NCI-H128 (cell line): ENCODE results near the gene DHX8.
"Not testable (repeated sequence)": the region's sequence is repeated elsewhere in the genome, so short reads cannot be mapped to it uniquely, and the experiment has no call there.

Experiments used
- DNase-seq: peaks from one replicate; lab custom pipeline; 2025; ENCODE audit not compliant: unreplicated experiment; lab: John Stamatoyannopoulos, UW

Gene DHX8

DNA sequence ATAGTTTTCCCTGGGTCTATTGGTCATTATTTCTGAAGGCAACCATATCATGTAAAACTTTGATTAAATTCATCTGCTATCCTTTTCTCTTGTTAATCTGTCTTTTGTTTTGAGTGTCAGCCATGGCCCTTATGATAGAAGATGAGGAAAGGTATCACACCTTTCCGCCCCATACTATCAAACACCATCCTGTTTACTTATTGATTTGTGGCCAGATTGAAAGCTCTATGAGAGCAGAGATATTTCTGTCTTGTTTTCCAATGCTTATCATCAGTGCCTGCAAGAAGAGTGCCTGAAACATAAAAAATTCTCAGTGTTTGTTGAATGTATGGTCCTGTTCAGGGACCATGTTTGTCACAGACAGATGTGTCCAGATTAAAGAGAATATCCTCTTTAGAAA lies 22.6 kb upstream of the DHX8 start:
- DNase-seq = no peak

DNA sequence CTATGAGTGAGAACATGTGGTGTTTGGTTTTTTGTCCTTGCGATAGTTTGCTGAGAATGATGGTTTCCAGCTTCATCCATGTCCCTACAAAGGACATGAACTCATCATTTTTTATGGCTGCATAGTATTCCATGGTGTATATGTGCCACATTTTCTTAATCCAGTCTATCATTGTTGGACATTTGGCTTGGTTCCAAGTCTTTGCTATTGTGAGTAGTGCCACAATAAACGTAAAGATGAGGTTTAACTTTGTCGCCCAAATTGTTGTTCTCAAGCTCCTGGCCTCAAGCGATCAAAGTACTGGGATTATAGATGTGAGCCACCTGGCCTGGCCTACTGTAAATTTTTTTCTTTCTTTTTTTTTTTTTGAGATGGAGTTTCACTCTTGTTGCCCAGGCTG lies 21.2 kb upstream of the DHX8 start:
- not testable (repeated sequence) for DNase-seq

- no peak for DNase-seq
Observed at GRCh38 chr17:43463241-43463640, 20.5 kb upstream of the DHX8 start.

DNA sequence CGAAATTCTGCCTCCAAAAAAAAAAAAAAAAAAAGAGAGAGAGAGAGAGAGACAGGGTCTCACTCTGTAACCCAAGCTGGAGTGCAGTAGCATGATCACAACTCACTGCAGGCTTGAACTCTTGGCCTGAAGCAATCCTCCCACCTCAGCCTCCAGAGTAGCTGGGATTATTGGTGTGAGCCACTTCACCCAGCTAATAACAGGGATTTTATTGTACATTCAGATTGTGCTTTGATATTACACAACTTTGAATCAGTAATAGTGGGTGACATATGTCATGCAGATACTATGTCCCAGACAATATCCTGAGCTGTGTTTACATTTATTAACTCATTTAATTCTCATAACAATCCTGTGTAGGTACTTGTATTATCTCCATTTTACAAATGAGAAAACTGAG lies 19.7 kb upstream of the DHX8 start:
- no peak for DNase-seq

DNA sequence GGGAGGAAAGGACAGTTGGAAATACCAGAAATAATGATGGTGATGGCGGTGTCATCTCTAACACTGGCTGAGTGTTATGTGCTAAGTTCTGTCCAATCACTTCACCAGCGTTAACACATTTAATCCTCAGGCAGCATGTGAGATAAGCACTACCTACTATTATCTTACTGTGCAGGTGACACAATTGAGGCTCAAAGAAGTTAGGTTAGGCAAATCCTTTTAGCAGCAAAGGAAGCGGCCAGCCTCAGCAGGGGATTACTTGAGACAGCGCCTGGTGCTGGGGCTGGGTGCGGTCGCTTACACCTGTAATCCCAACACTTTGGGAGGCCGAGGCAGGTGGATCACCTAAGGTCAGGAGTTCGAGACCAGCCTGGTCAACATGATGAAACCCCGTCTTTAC lies 18.7 kb upstream of the DHX8 start:
- DNase-seq = no peak

DNA sequence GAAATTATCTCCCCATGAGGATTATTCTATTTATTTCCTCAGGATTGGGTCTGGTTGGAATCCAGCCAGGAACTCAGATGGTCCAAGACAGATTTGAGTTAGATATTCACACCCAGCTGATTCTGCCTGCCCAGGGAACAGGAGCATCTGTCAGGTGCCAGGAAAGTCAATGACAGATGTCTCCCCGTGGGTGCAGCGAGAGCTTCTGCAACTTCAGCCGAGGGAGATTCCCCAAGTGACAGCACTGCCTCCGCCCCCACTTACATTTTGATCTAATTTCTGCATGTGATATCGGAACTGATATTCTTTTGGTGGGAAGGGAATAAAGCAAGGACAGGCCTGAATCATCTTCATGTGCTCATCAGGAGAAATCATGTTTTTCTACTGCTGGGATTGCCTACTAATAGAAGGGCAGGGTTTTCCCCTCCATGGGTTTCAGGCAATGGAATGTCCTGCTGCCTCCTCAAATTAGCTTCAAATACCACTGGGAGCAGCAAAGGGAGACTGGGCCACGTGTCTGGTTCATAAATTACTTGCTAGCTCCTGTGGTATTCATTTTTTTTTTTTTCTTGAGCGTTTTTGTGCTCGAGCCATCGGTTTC lies 15.7 kb upstream of the DHX8 start:
- DNase-seq = no peak

- DNase-seq = no peak
Observed at GRCh38 chr17:43468691-43469139, 15.1 kb upstream of the DHX8 start.

- no peak for DNase-seq
Observed at GRCh38 chr17:43469145-43469544, 14.6 kb upstream of the DHX8 start.

DNA sequence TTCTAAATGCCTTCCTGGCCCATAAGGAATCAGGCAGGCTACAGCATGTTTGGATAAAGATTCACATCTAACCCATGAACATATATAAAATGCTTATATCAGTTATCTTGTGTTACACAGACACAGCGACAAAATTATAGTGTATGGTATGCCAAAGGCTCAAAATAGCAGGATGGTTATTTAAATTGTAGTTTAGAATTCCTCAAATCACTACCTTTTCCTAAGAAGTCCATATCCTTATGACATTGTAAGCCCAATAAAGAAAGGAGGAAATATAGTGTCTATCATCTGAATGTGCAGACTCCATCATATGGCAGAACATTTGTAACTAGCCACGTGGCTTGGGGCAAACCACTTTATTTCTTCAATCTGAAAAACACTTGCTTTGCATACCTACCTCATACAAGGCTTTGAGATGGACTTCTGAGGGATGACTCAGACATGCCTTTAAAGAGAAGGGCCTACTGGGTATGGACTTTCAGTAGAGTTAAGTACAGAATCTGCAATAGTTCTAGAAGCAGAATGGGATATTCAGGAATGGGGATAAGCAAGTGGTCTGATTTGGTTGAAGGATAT lies 12.1 kb upstream of the DHX8 start:
- DNase-seq = no peak

GRCh38 chr17:43475494-43476089 lies 8.2 kb upstream of the DHX8 start:
- no peak for DNase-seq

- DNase-seq = not testable (repeated sequence)
Observed at GRCh38 chr17:43476306-43476705, 7.5 kb upstream of the DHX8 start.

DNA sequence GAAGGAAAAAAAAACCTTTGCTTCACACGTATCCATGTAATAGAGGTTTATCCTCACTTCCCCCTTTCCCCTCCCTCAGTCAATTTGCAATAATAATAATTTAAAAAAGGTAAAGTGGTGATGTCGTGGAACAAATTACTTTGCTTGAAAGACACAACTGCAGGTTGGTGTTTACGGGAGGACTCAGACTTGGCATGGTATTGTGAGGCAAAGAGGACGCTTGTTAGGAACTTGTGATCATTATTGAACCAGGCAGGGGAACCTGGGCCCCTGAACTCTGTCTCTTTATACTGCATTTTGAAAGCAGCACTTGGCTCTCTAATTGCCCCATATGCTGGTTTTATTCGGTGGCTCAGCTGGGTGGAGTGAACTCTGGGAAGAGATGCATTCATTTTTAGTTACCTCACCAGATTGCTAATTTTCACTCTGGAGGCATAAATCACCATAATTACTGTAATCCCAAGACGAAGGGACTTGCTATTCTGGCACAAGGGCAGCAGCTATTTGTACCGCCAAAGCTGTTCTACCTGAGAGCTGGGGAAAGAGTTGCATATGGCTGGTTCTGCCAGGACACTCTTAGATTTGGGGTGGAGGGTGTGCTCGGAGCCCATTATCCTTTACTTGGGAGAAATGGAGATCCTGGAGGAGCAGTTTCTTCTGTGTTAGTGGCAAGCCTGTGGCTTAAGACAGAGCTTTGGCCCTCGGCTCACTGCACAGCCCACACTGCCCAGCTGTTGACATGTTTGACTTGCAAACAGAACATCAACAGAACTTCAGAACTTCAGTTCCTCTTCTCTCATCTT lies 5.7 kb upstream of the DHX8 start:
- DNase-seq = no peak

DNA sequence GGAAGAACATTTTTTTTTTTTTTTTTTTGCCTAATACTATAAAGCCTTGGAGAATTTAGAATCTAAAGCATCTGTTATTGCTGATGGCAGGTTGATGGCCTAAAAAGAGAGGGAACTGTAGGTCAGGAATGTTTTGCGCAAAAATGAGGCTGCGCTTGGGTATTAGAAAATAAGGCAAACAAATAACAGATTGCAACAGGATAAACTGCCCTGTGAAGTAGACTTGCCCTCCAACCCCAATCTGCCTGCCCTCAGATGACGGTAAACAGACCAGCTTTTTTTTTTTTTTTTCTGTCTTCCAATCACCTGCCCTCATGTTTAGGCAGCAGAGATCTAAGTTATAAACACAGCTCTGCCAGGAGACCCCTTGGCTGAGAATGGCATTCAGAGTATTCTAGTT lies 3.8 kb upstream of the DHX8 start:
- no peak for DNase-seq

GRCh38 chr17:43482103-43483012 lies 1.4 kb upstream of the DHX8 start:
- DNase-seq = no peak

DNA sequence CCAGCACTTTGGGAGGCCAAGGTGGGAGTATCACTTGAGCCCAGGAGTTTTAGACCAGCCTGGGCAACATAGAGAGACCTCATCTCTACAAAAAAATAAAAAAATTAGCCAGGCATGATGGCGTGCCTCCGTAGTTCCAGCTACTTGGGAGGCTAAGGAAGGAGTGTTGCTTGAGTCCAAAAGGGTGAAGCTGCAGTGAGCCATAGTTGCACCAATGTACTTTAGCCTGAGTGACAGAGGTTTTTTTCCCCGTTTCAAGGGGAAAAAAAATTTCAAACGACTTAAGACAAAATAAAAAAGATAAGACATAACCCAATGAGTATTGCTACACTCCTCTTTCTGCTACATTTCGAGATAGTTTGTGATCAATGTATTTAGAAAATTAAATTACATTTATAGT lies 6.8 kb downstream of the DHX8 start:
- no peak for DNase-seq

DNA sequence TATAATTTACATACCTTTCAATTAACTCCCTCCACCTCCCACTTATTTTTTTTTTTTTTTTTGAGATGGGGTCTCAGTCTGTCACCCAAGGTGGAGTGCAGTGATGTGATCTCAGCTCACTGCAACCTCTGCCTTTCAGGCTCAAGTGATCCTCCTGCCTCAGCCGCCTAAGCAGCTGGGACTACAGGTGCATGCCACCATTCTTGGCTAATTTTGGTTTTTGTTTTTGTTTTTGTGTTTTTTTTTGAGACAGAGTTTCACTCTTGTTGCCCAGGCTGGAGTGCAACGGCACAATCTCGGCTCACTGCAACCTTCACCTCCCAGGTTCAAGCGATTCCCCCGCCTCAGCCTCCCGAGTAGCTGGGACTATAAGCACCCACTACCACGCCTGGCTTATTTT lies 25.7 kb downstream of the DHX8 start:
- DNase-seq = not testable (repeated sequence)

GRCh38 chr17:43511199-43511598 lies 27.4 kb downstream of the DHX8 start:
- DNase-seq = not testable (repeated sequence)

DNA sequence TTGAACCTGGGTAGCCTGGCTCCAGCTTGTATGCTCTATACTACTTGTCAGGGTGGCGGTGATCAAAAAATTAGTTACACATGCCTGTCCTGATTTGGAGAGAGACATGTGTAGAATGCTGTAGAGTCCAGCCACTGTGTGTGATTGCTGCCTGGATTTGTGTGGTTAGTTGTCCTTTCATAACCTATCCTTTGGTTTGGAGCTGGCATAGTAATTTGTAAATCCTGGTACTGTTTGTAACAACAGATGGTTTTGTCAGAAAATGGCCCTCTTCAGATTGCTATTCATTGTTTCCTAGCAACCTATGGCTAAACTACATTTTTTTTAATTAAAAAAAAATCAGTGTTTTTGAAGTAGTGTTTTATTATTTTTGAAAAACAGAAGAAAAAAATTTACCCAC lies 31.9 kb downstream of the DHX8 start:
- no peak for DNase-seq

DNA sequence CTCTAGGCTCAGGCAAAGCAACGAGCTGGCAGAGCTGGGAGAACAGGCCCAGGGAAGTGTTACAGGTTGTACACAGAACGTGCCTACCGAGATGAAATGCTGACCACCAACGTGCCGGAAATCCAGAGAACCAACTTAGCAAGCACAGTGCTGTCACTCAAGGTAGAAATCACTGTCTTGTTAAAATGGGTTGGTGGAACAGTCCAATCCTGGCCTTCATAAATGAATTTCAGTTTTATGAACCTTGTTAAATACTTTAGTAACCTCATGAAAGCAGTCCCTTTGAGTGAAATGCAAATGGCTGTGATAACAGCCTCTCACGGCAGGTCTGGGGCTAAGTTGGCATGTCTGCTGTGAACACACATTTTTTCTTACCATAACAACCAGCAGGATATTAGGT lies 33.4 kb downstream of the DHX8 start:
- DNase-seq = no peak

GRCh38 chr17:43517615-43518386 lies 34.0 kb downstream of the DHX8 start:
- DNase-seq = no peak
